Neural cell (in vitro differentiated cells): ENCODE data around the gene ZBTB7B. TPM values are rescaled to one million over a fixed set of nuclear protein-coding genes. Genes with fewer than 3 reads are reported as not detected.

ENCODE experiments used
- H2AFZ ChIP-seq: fragments of 200-600, 300-800 bp; sonication (generic), shearing (Covaris generic); 2 replicates; pipeline ENCODE4 v1.6.0; 2014; ENCODE audit warnings: low read depth, mild to moderate bottlenecking, antibody characterized with exemption, low read length, moderate library complexity
- H3F3A ChIP-seq: fragments of 200-600 bp; shearing (Covaris generic); 2 replicates; pipeline ENCODE4 v1.6.1; 2016; ENCODE audit warnings: mild to moderate bottlenecking, moderate library complexity, mixed read lengths, antibody characterized with exemption, low read length; ENCODE audit not compliant: insufficient read depth, poor library complexity, severe bottlenecking
- H3K27ac ChIP-seq: fragments of 200-600, 300-800 bp; sonication (generic), shearing (Covaris generic); 2 replicates; pipeline ENCODE4 v1.5.1; 2014; ENCODE audit warnings: mild to moderate bottlenecking, low read length, moderate library complexity
- H3K27me3 ChIP-seq: fragments of 300-800, 200-600 bp; sonication (generic), shearing (Covaris generic); 2 replicates; pipeline ENCODE4 v1.6.0; 2014; ENCODE audit warnings: mild to moderate bottlenecking, low read depth, low read length, moderate library complexity; ENCODE audit not compliant: insufficient read depth
- H3K36me3 ChIP-seq: fragments of 300-800, 200-600 bp; sonication (generic), shearing (Covaris generic); 2 replicates; pipeline ENCODE4 v1.5.1; 2014; ENCODE audit warnings: mild to moderate bottlenecking, antibody characterized with exemption, low read length, moderate library complexity; ENCODE audit not compliant: insufficient read depth
- H3K4me2 ChIP-seq: fragments of 300-800, 200-600 bp; sonication (generic), shearing (Covaris generic); 2 replicates; pipeline ENCODE4 v1.6.0; 2014; ENCODE audit warnings: mild to moderate bottlenecking, low read length
- H3K4me3 ChIP-seq: fragments of 300-800, 200-600 bp; sonication (generic), shearing (Covaris generic); 2 replicates; pipeline ENCODE4 v1.5.1; 2014; ENCODE audit warnings: mild to moderate bottlenecking, low read length, moderate library complexity
- H3K79me2 ChIP-seq: fragments of 200-600 bp; shearing (Covaris generic); replicated peaks from 2 replicates; pipeline ENCODE4 v1.6.0; 2014; ENCODE audit warnings: mild to moderate bottlenecking, low read length, moderate library complexity; ENCODE audit not compliant: insufficient read depth
- H3K9ac ChIP-seq: fragments of 300-800, 200-600 bp; sonication (generic), shearing (Covaris generic); 2 replicates; pipeline ENCODE4 v1.6.1; 2016; ENCODE audit warnings: mild to moderate bottlenecking, low read length, mixed read lengths
- H3K9me2 ChIP-seq: fragments of 200-600 bp; shearing (Covaris generic); 2 replicates; pipeline ENCODE4 v1.6.1; 2016; ENCODE audit warnings: mild to moderate bottlenecking, low read length, mixed read lengths; ENCODE audit not compliant: insufficient read depth
- H3K9me3 ChIP-seq: fragments of 200-600, 300-800 bp; sonication (generic), shearing (Covaris generic); 2 replicates; pipeline ENCODE4 v1.6.1; 2016; ENCODE audit warnings: mild to moderate bottlenecking, mixed run types, low read length, moderate library complexity, mixed read lengths
- H4K20me1 ChIP-seq: fragments of 200-600 bp; shearing (Covaris generic); 2 replicates; pipeline ENCODE4 v1.6.1; 2016; ENCODE audit warnings: mild to moderate bottlenecking, mixed run types; ENCODE audit not compliant: insufficient read depth
- CTCF ChIP-seq: fragments of 450-650 bp; IDR thresholded peaks from 2 replicates; pipeline ENCODE4 v1.5.1; 2014; ENCODE audit warnings: antibody characterized with exemption, mild to moderate bottlenecking, moderate library complexity; ENCODE audit not compliant: poor library complexity, severe bottlenecking
- EP300 ChIP-seq: fragments of 450-650 bp; conservative IDR thresholded peaks from 2 replicates; pipeline ENCODE4 v1.6.1; 2014; ENCODE audit warnings: antibody characterized with exemption, mild to moderate bottlenecking, moderate library complexity; ENCODE audit not compliant: poor library complexity, severe bottlenecking
- EZH2 ChIP-seq: fragments of 200-600, 300-800 bp; shearing (Covaris generic), sonication (generic); IDR thresholded peaks from 2 replicates; pipeline ENCODE4 v1.6.1; 2014; ENCODE audit warnings: antibody characterized with exemption, low read length, borderline replicate concordance, mild to moderate bottlenecking; ENCODE audit not compliant: insufficient read depth, poor library complexity, severe bottlenecking
- MXI1 ChIP-seq: fragments of 450-650 bp; conservative IDR thresholded peaks from 2 replicates; pipeline ENCODE4 v1.6.1; 2014; ENCODE audit warnings: antibody characterized with exemption, mild to moderate bottlenecking; ENCODE audit not compliant: poor library complexity, severe bottlenecking
- POLR2AphosphoS5 ChIP-seq: IDR thresholded peaks from 2 replicates; pipeline ENCODE4 v1.6.1; 2012
- RAD21 ChIP-seq: fragments of 450-650 bp; conservative IDR thresholded peaks from 2 replicates; pipeline ENCODE4 v1.6.1; 2014; ENCODE audit warnings: antibody characterized with exemption, mild to moderate bottlenecking, moderate library complexity
- REST ChIP-seq: IDR thresholded peaks from 2 replicates; pipeline ENCODE4 v1.6.1; 2012; ENCODE audit warnings: borderline replicate concordance
- SMC3 ChIP-seq: fragments of 450-650 bp; conservative IDR thresholded peaks from 2 replicates; pipeline ENCODE4 v1.6.1; 2014; ENCODE audit warnings: antibody characterized with exemption, mild to moderate bottlenecking, moderate library complexity; ENCODE audit not compliant: poor library complexity
- TAF1 ChIP-seq: IDR thresholded peaks from 2 replicates; pipeline ENCODE4 v1.6.1; 2012; ENCODE audit warnings: low read depth
- polyA plus RNA-seq: library from polyadenylated mRNA; depleted of rRNA; stranded (reverse); fragments of >200 nt; gene quantifications from 2 replicates; pipeline ENCODE4 v1.2.3, GENCODE V29; 2014

ZBTB7B gene
- polyA plus RNA-seq, 1 donor from 2014 or later: 0.54 TPM

- Histone ChIP-seq H3K9me2 (no peaks in the 10 kb centered on the region), H2AFZ (no peak overlapping the region), H3K4me3 (no peak overlapping the region), H3K27me3 (no peaks in the 10 kb centered on the region), H3K36me3 (no peaks in the 10 kb centered on the region), H3K27ac (no peak overlapping the region), H3K79me2 (no peaks in the 10 kb centered on the region), H3K4me2 (no peak overlapping the region), H3F3A (no peaks in the 10 kb centered on the region), H3K9ac (no peak overlapping the region), H3K9me3 (no peaks in the 10 kb centered on the region), H4K20me1 (no peaks in the 10 kb centered on the region)
- TF ChIP-seq RAD21 (no peak), EZH2 (no peak), SMC3 (peak; percentile 15), MXI1 (no peak), TAF1 (no peak), REST (no peak), CTCF (peak; percentile 37), EP300 (no peak), POLR2AphosphoS5 (no peak)
Measured at GRCh38 chr1:155044812-155045657, 42.4 kb downstream of the ZBTB7B start.

GRCh38 chr1:155048449-155049334, 46.1 kb downstream of the ZBTB7B start:
- H3K9ac ChIP-seq: no peak overlapping the region
- H3K4me2 ChIP-seq: no peak overlapping the region
- H3K27ac ChIP-seq: no peak overlapping the region
- H2AFZ ChIP-seq: no peak overlapping the region
- no peaks in the 10 kb centered on the region for H4K20me1 ChIP-seq
- no peaks in the 10 kb centered on the region for H3K9me3 ChIP-seq
- H3F3A ChIP-seq: no peaks in the 10 kb centered on the region
- H3K9me2 ChIP-seq: no peaks in the 10 kb centered on the region
- TF ChIP-seq SMC3 (no peak), MXI1 (no peak), CTCF (no peak), EP300 (no peak), REST (no peak), TAF1 (no peak), RAD21 (no peak), POLR2AphosphoS5 (no peak), EZH2 (no peak)
- H3K79me2 ChIP-seq: no peaks in the 10 kb centered on the region
- no peak overlapping the region for H3K4me3 ChIP-seq
- H3K36me3 ChIP-seq: no peaks in the 10 kb centered on the region
- H3K27me3 ChIP-seq: no peaks in the 10 kb centered on the region
